Tibial artery (tissue), 4 donors: Measurements from ENCODE around the gene PRDM16.

ENCODE experiments used
- DNase-seq, 2 donors: peaks; one replicate each; pipeline ENCODE4 v3.0.0-alpha.2; 2019
- H3K27ac ChIP-seq, 2 donors: fragments of 200-600 bp; sonication (generic) in 1 of 2; 1 replicate in 1 of 2; 2 replicates in 1 of 2; pipeline ENCODE4 v1.5.1; 2018 to 2019; ENCODE audit warnings: mild to moderate bottlenecking in 1 of 2
- H3K27me3 ChIP-seq, 2 donors: fragments of 200-600 bp; sonication (generic) in 1 of 2; one replicate each; pipeline versions ENCODE4 v1.5.1 to v1.6.0; 2016 to 2019
- H3K36me3 ChIP-seq, 3 donors: fragments of 200-600 bp; sonication (generic) in 2 of 3; one replicate each; pipeline ENCODE4 v1.5.1; 2016 to 2019; ENCODE audit warnings: mild to moderate bottlenecking in 2 of 3
- H3K4me1 ChIP-seq, 4 donors: fragments of 200-600 bp; sonication (generic) in 2 of 4; 1 replicate in 3 of 4; 2 replicates in 1 of 4; pipeline ENCODE4 v1.5.1; 2016 to 2019
- H3K4me3 ChIP-seq, 2 donors: fragments of 200-600 bp; sonication (generic) in 1 of 2; 1 replicate in 1 of 2; 2 replicates in 1 of 2; pipeline ENCODE4 v1.5.1; 2018 to 2019; ENCODE audit warnings: mild to moderate bottlenecking in 2 of 2
- H3K9me3 ChIP-seq, 3 donors: fragments of 200-600 bp; sonication (generic) in 1 of 3; one replicate each; pipeline ENCODE4 v1.5.1; 2016 to 2019
- CTCF ChIP-seq, 2 experiments: fragments of 200-600 bp in 1 of 2; fragments of 450-650 bp in 1 of 2; IDR thresholded peaks; one replicate each; pipeline ENCODE4 v1.5.1; 2017 to 2019; ENCODE audit warnings: antibody characterized with exemption in 2 of 2, mild to moderate bottlenecking in 1 of 2, moderate library complexity in 1 of 2
- intact Hi-C: fragments of 100-400 bp; cut with DNase I; formaldehyde crosslinking; loops from one replicate; pipeline ENCODE4 v1.15.0; 2023; ENCODE audit warnings: low total_unique reads

PRDM16 gene

GRCh38 chr1:3029991-3030662 is 38.9 kb upstream of the PRDM16 start:
- H3K4me3 ChIP-seq = no peak overlapping the region
- intact Hi-C loops = no loop called here
- no peaks in the 10 kb centered on the region for H3K36me3 ChIP-seq
- H3K9me3 ChIP-seq = no peaks in the 10 kb centered on the region
- H3K27ac ChIP-seq = no peak overlapping the region
- no peak for TF ChIP-seq CTCF (IDR thresholded peaks at IDR 0.05)
- peaks cover 0 to 48% of the 10 kb centered on the region in 2 donors for H3K27me3 ChIP-seq
- peak; percentile 12 to 61 for DNase-seq
- H3K4me1 ChIP-seq = no peaks in the 10 kb centered on the region

- intact Hi-C loops = no loop called here
- Histone ChIP-seq H3K9me3 (no peaks in the 10 kb centered on the region), H3K4me3 (no peak overlapping the region), H3K36me3 (no peaks in the 10 kb centered on the region), H3K4me1 (no peaks in the 10 kb centered on the region), H3K27me3 (peaks cover 0 to 48% of the 10 kb centered on the region in 2 donors), H3K27ac (no peak overlapping the region)
- peak in 1 of 2 donors; percentile 59 for DNase-seq
- no peak for TF ChIP-seq CTCF (IDR thresholded peaks at IDR 0.05)
These were observed 38.2 kb upstream of the PRDM16 start for GRCh38 chr1:3030663-3031381.

GRCh38 chr1:3031401-3032221 is 37.4 kb upstream of the PRDM16 start:
- intact Hi-C loops = no loop called here
- Histone ChIP-seq H3K36me3 (no peaks in the 10 kb centered on the region), H3K4me3 (no peak overlapping the region), H3K4me1 (no peaks in the 10 kb centered on the region), H3K9me3 (no peaks in the 10 kb centered on the region), H3K27me3 (peaks cover 0 to 55% of the 10 kb centered on the region in 2 donors), H3K27ac (no peak overlapping the region)
- peak; percentile 73 to 79 for DNase-seq
- no peak for TF ChIP-seq CTCF (IDR thresholded peaks at IDR 0.05)

- no peak overlapping the region for H3K4me3 ChIP-seq
- peaks cover 0 to 61% of the 10 kb centered on the region in 2 donors for H3K27me3 ChIP-seq
- peak in 1 of 2 donors; percentile 62 for DNase-seq
- H3K36me3 ChIP-seq = no peaks in the 10 kb centered on the region
- no peak overlapping the region for H3K27ac ChIP-seq
- TF ChIP-seq CTCF (IDR thresholded peaks at IDR 0.05) = no peak
- H3K4me1 ChIP-seq = no peaks in the 10 kb centered on the region
- intact Hi-C loops = no loop called here
- no peaks in the 10 kb centered on the region for H3K9me3 ChIP-seq
These were observed 36.5 kb upstream of the PRDM16 start for GRCh38 chr1:3032371-3033039.

- intact Hi-C loops = no loop called here
- no peaks in the 10 kb centered on the region for H3K36me3 ChIP-seq
- no peak for TF ChIP-seq CTCF (IDR thresholded peaks at IDR 0.05)
- DNase-seq = peak in 1 of 2 donors; percentile 41
- H3K9me3 ChIP-seq = no peaks in the 10 kb centered on the region
- no peak overlapping the region for H3K27ac ChIP-seq
- no peaks in the 10 kb centered on the region for H3K4me1 ChIP-seq
- H3K4me3 ChIP-seq = no peak overlapping the region
- H3K27me3 ChIP-seq = peaks cover 0 to 61% of the 10 kb centered on the region in 2 donors
These were observed 35.8 kb upstream of the PRDM16 start for GRCh38 chr1:3033040-3033789.
